HG02840 (cell line): Measurements from ENCODE around the gene PBX3.
"Not testable (repeated sequence)": the region's sequence is repeated elsewhere in the genome, so short reads cannot be mapped to it uniquely, and the experiment has no call there.

Experiments used
- ATAC-seq: cut with Tn5 transposase; IDR thresholded peaks from one replicate; pipeline ENCODE4 v1.9.1; 2021; ENCODE audit warnings: mild to moderate bottlenecking, moderate library complexity, moderate number of reproducible peaks; ENCODE audit not compliant: unreplicated experiment, low FRiP score

Gene PBX3

GRCh38 chr9:125774106-125774505, 26.9 kb downstream of the PBX3 start:
- no peak for ATAC-seq

- ATAC-seq, result not testable (repeated sequence)
Observed at GRCh38 chr9:125776789-125777188, 29.6 kb downstream of the PBX3 start.

GRCh38 chr9:125778538-125779219, 31.5 kb downstream of the PBX3 start:
- ATAC-seq, result not testable (repeated sequence)

- ATAC-seq, result not testable (repeated sequence)
Observed at GRCh38 chr9:125779220-125779565, 32.0 kb downstream of the PBX3 start.

- no peak for ATAC-seq
Observed at GRCh38 chr9:125782718-125783117, 35.5 kb downstream of the PBX3 start.

DNA sequence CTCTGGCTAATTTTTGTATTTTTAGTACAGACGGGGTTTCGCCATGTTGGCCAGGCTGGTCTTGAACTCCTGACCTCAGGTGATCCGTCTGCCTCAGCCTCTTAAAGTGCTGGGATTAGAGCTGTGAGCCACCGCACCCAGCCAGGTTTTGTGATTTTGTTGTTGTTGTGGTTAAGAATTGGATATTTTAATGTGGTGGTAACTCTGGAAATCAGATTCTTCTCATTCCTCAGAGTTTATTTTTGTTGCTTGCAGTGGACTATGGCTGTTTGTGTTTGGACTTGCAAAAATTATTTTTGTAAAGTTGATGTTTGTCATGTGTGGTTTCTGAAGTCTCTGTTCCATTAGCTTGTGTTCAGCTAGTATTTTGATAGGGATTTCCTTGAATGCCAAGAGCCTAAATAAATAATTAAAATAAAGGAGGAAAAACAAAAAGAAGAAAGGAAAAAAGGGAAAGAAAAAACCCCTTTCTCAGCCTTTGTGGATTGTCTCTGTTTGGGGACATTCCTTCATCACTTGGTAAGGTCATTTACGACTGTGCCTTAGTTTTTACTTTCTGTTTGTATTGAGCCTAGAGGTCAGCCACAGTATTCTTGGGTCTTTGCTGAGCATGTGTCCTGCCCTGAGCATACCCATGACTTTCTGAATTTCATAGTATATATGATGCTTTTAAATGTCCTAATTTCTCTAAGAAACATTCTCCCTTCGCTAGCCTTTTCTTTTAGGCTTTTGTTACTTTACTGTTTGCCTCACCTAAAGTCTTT, 37.3 kb downstream of the PBX3 start:
- ATAC-seq, result no peak

- ATAC-seq, result no peak
Observed at GRCh38 chr9:125785248-125785751, 38.1 kb downstream of the PBX3 start.

DNA sequence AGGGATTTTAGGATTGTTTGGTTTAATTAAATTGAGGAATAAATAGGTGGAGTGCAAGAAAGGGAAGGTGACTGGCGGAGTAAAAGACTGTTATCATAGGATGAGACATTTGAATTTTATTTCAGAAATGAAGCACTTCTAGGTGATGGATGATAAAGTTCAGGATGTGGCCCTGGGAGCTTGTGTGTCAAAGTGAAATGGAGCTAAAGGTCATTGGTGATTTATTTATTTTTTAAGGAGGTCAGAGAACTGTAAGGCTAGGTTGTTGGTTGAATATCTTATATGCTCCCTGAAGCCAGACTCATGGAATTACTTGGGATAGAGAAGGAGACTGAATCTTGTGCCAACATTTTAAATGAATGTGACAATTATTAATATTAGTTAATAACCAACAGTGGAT, 40.5 kb downstream of the PBX3 start:
- no peak for ATAC-seq

GRCh38 chr9:125789196-125789595, 42.0 kb downstream of the PBX3 start:
- no peak for ATAC-seq

DNA sequence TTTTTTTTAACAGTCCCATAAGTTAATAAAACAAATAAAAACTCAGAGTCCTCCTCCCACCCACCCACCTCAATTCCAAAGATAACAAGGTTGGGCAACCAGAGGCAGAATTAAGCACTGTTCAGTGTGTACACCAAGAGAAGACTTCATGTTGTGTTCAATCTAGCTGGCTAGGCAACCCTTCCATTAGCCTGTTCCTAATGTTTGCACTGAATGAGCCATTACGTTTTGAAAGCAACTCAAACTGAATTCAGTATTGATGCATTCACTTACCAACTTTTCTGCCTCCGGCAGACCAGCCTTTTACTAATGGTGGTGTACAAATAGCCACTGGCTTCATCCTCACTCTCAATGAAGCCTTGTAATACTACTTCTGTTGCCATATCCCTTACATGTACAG, 47.5 kb downstream of the PBX3 start:
- ATAC-seq, result no peak

DNA sequence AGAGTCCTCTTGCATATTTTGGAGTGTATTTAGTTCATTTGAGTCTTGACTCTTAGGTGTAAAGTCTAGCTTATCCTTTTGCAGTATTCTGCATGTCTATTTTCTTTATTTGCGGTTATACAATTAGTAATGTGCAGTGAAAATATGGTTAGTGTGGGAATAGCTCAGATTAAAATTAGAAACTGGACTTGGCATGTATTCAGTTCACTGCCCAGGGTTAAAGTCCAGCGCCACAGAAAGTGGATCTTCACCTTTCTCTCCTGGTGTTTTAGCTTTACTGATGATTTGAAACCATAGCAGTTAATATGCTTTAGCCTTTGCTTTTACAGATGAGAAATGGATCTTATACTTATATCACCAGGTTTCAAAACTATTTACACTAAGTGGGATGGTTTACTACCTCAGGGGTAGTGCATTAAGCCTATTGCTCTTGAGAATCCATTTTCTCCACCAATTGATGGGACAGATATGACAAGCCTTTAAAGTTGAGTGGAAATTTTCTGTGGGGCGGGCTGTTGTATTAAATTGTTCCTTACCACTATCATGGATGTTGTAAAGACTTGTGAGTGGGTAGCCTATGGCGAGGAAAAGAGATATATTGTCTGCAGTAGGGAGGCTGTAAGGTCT, 48.9 kb downstream of the PBX3 start:
- ATAC-seq, result no peak

- no peak for ATAC-seq
Observed at GRCh38 chr9:125797930-125798329, 50.8 kb downstream of the PBX3 start.

DNA sequence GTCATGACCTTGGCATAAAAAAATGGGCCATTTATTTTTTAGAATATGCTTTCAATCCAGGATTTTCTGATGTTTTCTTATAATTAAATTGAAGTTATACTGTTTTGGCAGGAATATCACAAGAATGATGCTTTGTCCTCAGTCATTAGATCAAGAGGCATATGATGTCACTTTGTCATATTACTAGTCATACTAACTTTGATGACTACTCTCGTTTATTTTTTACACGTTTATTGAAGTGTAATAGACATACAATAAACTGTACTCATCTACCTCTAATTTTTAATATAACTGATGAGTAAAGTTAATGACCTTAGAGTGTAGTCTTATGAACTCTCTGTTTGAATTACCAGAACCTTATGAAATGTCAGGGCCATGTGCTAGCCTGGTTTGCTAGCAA, 56.4 kb downstream of the PBX3 start:
- ATAC-seq, result no peak

GRCh38 chr9:125805057-125805456, 57.9 kb downstream of the PBX3 start:
- no peak for ATAC-seq

DNA sequence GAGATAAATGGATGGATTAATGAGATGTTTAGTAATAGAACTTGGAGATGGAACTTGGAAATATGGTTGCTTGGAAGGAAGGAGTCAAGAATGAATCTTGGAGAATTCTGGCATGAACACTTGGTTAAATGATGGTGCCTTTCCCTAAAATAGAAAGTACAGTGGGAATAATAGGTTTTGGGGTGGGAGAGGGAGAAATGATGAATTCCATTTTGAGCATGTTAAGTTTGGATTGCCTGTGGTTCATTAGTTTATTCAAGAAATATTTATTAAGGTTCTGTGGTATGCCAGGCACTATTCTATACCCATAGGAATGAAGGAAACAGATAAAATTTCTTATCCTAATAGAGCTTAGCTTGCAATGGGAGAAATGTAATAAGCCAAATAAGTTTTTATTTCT, 58.4 kb downstream of the PBX3 start:
- no peak for ATAC-seq

GRCh38 chr9:125807079-125807478, 59.9 kb downstream of the PBX3 start:
- no peak for ATAC-seq

- ATAC-seq, result no peak
Observed at GRCh38 chr9:125810161-125810560, 63.0 kb downstream of the PBX3 start.

DNA sequence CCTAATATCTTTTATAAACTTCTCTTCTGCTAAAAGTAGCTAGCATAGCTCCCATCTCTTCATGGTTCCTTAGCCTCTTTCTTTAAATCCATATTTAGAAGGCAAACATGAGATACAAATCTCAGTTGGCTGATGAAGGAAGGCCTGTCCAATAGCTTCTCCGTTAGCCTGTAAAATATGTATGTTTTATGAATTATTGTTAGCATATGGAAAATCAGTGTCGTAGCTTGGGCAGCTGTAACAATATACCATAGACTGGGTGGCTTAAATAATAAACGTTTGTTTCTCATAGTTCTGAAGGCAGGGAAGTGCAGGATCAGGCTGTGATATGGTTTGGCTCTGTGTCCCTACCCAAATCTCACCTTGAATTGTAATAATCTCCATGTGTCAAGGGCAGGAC, 63.8 kb downstream of the PBX3 start:
- ATAC-seq, result no peak

- no peak for ATAC-seq
Observed at GRCh38 chr9:125812403-125812802, 65.2 kb downstream of the PBX3 start.

GRCh38 chr9:125815568-125815967, 68.4 kb downstream of the PBX3 start:
- no peak for ATAC-seq

- ATAC-seq, result no peak
Observed at GRCh38 chr9:125816321-125816720, 69.1 kb downstream of the PBX3 start.
